Panc1 (cell line): ENCODE data around the gene MYORG.

Experiments used
- POLR2AphosphoS5 ChIP-seq: IDR thresholded peaks from 2 replicates; pipeline ENCODE4 v1.6.1; 2012; ENCODE audit warnings: mild to moderate bottlenecking, low read depth, low read length, moderate library complexity
- SIN3A ChIP-seq: IDR thresholded peaks from 2 replicates; pipeline ENCODE4 v1.6.1; 2012; ENCODE audit warnings: low read depth, mild to moderate bottlenecking, low read length, moderate library complexity, borderline replicate concordance; ENCODE audit not compliant: insufficient read depth
- TCF7L2 ChIP-seq: IDR thresholded peaks from 2 replicates; pipeline ENCODE4 v1.6.1; 2011; ENCODE audit warnings: mild to moderate bottlenecking, low read depth, low read length, inconsistent platforms
- TF ChIP-seq, protein P1 (sequence below): fragments of 450-650 bp; IDR thresholded peaks from 2 replicates; pipeline ENCODE4 v1.5.1; 2017; ENCODE audit warnings: mild to moderate bottlenecking
- TF ChIP-seq, protein P2 (sequence below), 2 experiments: IDR thresholded peaks; 2 replicates each; pipeline ENCODE4 v1.6.1; 2011 to 2012; ENCODE audit warnings: low read depth in 2 of 2, control low read depth in 1 of 2, low read length in 1 of 2, mild to moderate bottlenecking in 1 of 2, moderate library complexity in 1 of 2; ENCODE audit not compliant: insufficient read depth in 1 of 2

DNA sequence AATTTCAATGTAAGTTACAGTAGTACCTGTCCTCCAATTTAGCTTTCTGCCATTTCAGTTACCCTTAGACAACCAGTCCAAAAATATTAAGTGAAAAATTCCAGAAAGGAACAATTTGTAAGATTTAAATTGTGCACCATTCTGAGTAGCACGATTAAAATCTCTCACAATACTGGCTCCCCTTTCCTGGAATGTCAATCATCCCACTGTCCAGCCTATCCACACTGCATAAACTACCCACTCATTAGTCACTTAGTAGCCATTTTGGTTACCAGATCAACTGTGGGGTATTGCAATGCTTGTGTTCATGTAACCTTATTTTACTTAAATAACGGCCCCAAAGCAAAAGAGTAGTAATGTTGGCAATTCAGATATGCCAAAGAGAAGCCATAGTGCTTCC, 59.3 kb downstream of the MYORG start:
- TF ChIP-seq, protein P1, sequence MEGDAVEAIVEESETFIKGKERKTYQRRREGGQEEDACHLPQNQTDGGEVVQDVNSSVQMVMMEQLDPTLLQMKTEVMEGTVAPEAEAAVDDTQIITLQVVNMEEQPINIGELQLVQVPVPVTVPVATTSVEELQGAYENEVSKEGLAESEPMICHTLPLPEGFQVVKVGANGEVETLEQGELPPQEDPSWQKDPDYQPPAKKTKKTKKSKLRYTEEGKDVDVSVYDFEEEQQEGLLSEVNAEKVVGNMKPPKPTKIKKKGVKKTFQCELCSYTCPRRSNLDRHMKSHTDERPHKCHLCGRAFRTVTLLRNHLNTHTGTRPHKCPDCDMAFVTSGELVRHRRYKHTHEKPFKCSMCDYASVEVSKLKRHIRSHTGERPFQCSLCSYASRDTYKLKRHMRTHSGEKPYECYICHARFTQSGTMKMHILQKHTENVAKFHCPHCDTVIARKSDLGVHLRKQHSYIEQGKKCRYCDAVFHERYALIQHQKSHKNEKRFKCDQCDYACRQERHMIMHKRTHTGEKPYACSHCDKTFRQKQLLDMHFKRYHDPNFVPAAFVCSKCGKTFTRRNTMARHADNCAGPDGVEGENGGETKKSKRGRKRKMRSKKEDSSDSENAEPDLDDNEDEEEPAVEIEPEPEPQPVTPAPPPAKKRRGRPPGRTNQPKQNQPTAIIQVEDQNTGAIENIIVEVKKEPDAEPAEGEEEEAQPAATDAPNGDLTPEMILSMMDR: no peak
- TF ChIP-seq, protein P2, sequence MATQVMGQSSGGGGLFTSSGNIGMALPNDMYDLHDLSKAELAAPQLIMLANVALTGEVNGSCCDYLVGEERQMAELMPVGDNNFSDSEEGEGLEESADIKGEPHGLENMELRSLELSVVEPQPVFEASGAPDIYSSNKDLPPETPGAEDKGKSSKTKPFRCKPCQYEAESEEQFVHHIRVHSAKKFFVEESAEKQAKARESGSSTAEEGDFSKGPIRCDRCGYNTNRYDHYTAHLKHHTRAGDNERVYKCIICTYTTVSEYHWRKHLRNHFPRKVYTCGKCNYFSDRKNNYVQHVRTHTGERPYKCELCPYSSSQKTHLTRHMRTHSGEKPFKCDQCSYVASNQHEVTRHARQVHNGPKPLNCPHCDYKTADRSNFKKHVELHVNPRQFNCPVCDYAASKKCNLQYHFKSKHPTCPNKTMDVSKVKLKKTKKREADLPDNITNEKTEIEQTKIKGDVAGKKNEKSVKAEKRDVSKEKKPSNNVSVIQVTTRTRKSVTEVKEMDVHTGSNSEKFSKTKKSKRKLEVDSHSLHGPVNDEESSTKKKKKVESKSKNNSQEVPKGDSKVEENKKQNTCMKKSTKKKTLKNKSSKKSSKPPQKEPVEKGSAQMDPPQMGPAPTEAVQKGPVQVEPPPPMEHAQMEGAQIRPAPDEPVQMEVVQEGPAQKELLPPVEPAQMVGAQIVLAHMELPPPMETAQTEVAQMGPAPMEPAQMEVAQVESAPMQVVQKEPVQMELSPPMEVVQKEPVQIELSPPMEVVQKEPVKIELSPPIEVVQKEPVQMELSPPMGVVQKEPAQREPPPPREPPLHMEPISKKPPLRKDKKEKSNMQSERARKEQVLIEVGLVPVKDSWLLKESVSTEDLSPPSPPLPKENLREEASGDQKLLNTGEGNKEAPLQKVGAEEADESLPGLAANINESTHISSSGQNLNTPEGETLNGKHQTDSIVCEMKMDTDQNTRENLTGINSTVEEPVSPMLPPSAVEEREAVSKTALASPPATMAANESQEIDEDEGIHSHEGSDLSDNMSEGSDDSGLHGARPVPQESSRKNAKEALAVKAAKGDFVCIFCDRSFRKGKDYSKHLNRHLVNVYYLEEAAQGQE (IDR thresholded peaks at IDR 0.05; ENCODE audit: insufficient read depth in 1 of 2, low read depth in 2 of 2, low read length in 1 of 2): no peak
- TF ChIP-seq SIN3A (no peak), POLR2AphosphoS5 (no peak), TCF7L2 (no peak)
